KMS-11 (cell line): ENCODE data around the gene CTNNA3.

Source experiments
- H2AFZ ChIP-seq: fragments of 200-600 bp; sonication (generic); 2 replicates; pipeline ENCODE4 v1.6.1; 2016; ENCODE audit warnings: antibody characterized with exemption, mixed run types, low read depth
- H3K27ac ChIP-seq: fragments of 200-600 bp; sonication (generic); 2 replicates; pipeline ENCODE4 v1.6.1; 2016; ENCODE audit warnings: mild to moderate bottlenecking, mixed run types
- H3K27me3 ChIP-seq: fragments of 200-600 bp; sonication (generic); 2 replicates; pipeline ENCODE4 v1.6.1; 2017; ENCODE audit warnings: mild to moderate bottlenecking, low read depth, mixed run types, moderate library complexity; ENCODE audit not compliant: insufficient read depth
- H3K36me3 ChIP-seq: fragments of 200-600 bp; sonication (generic); 2 replicates; pipeline ENCODE4 v1.6.1; 2017; ENCODE audit warnings: mild to moderate bottlenecking, mixed run types; ENCODE audit not compliant: insufficient read depth
- H3K4me1 ChIP-seq: fragments of 200-600 bp; sonication (generic); 2 replicates; pipeline ENCODE4 v1.6.1; 2016; ENCODE audit warnings: mild to moderate bottlenecking, low read depth, mixed run types; ENCODE audit not compliant: poor library complexity, severe bottlenecking
- H3K4me2 ChIP-seq: fragments of 200-600 bp; sonication (generic); 2 replicates; pipeline ENCODE4 v1.7.0; 2016; ENCODE audit warnings: mild to moderate bottlenecking, mixed run types
- H3K4me3 ChIP-seq: fragments of 200-600 bp; sonication (generic); IDR thresholded peaks from 2 replicates; pipeline ENCODE4 v1.6.1; 2017; ENCODE audit warnings: low read depth, low read length, mixed read lengths; ENCODE audit not compliant: insufficient read depth
- H3K79me2 ChIP-seq: fragments of 200-600 bp; sonication (generic); 2 replicates; pipeline ENCODE4 v1.6.1; 2016; ENCODE audit warnings: low read depth, mixed run types; ENCODE audit not compliant: insufficient read depth
- H3K9ac ChIP-seq: fragments of 200-600 bp; sonication (generic); 2 replicates; pipeline ENCODE4 v1.6.1; 2016; ENCODE audit warnings: mild to moderate bottlenecking, mixed run types
- H4K20me1 ChIP-seq: fragments of 200-600 bp; sonication (generic); 2 replicates; pipeline ENCODE4 v1.6.1; 2016; ENCODE audit warnings: mild to moderate bottlenecking, mixed run types; ENCODE audit not compliant: insufficient read depth
- CTCF ChIP-seq: fragments of 200-600 bp; sonication (generic); conservative IDR thresholded peaks from 2 replicates; pipeline ENCODE4 v1.6.1; 2017; ENCODE audit warnings: low read depth, mild to moderate bottlenecking, antibody characterized with exemption, low read length, moderate library complexity, mixed read lengths

The CTNNA3 gene

GRCh38 chr10:66242885-66243284 is 1453.1 kb downstream of the CTNNA3 start:
- Histone ChIP-seq H3K27me3 (no peaks in the 10 kb centered on the region), H3K4me3 (no peak overlapping the region), H4K20me1 (no peaks in the 10 kb centered on the region), H3K4me2 (no peak overlapping the region), H3K4me1 (no peaks in the 10 kb centered on the region), H3K79me2 (no peaks in the 10 kb centered on the region), H3K9ac (no peak overlapping the region), H3K36me3 (no peaks in the 10 kb centered on the region), H3K27ac (no peak overlapping the region), H2AFZ (no peak overlapping the region)
- TF ChIP-seq CTCF: no peak

GRCh38 chr10:66239062-66239461 is 1456.9 kb downstream of the CTNNA3 start:
- no peak overlapping the region for H2AFZ ChIP-seq
- H3K9ac ChIP-seq: no peak overlapping the region
- no peak overlapping the region for H3K27ac ChIP-seq
- no peaks in the 10 kb centered on the region for H3K36me3 ChIP-seq
- no peaks in the 10 kb centered on the region for H3K4me1 ChIP-seq
- H4K20me1 ChIP-seq: no peaks in the 10 kb centered on the region
- no peaks in the 10 kb centered on the region for H3K79me2 ChIP-seq
- no peak overlapping the region for H3K4me3 ChIP-seq
- H3K4me2 ChIP-seq: no peak overlapping the region
- no peak for TF ChIP-seq CTCF
- no peaks in the 10 kb centered on the region for H3K27me3 ChIP-seq

- Histone ChIP-seq H2AFZ (no peak overlapping the region), H3K27ac (no peak overlapping the region), H4K20me1 (no peaks in the 10 kb centered on the region), H3K4me3 (no peak overlapping the region), H3K27me3 (no peaks in the 10 kb centered on the region), H3K4me1 (no peaks in the 10 kb centered on the region), H3K9ac (no peak overlapping the region), H3K79me2 (no peaks in the 10 kb centered on the region), H3K4me2 (no peak overlapping the region), H3K36me3 (no peaks in the 10 kb centered on the region)
- no peak for TF ChIP-seq CTCF
Observed at GRCh38 chr10:66238343-66238742, 1457.7 kb downstream of the CTNNA3 start.

- Histone ChIP-seq H3K27ac (no peak overlapping the region), H3K4me1 (no peaks in the 10 kb centered on the region), H3K4me2 (no peak overlapping the region), H4K20me1 (no peaks in the 10 kb centered on the region), H3K27me3 (no peaks in the 10 kb centered on the region), H3K79me2 (no peaks in the 10 kb centered on the region), H3K9ac (no peak overlapping the region), H3K36me3 (no peaks in the 10 kb centered on the region), H3K4me3 (no peak overlapping the region), H2AFZ (0 out of 2 replicates have a peak overlapping the region, but pooled peaks have one; percentile 6)
- no peak for TF ChIP-seq CTCF
Observed at GRCh38 chr10:66234872-66235271, 1461.1 kb downstream of the CTNNA3 start.
